ENCODE data around the gene SNX21.

GRCh38 chr20:45827712-45828111, 5.9 kb upstream of the SNX21 start:
- no peak for TF ChIP-seq CTCF (IDR thresholded peaks at IDR 0.05; ENCODE audit: low read length)
- no peak for TF ChIP-seq EZH2 (IDR thresholded peaks at IDR 0.05; ENCODE audit: borderline replicate concordance, low read length)
